Loucy (cell line): Measurements from ENCODE around the gene TRPV2.

Experiments used
- EZH2phosphoT487 ChIP-seq: fragments of 200-600 bp; IDR thresholded peaks from 2 replicates; pipeline ENCODE4 v1.6.1; 2018; ENCODE audit warnings: antibody characterized with exemption, mild to moderate bottlenecking, moderate library complexity, borderline replicate concordance
- TF ChIP-seq, protein P1 (sequence below): fragments of 200-600 bp; sonication (generic); conservative IDR thresholded peaks from 2 replicates; pipeline ENCODE4 v1.5.1; 2014; ENCODE audit warnings: mild to moderate bottlenecking, antibody characterized with exemption, low read length

DNA sequence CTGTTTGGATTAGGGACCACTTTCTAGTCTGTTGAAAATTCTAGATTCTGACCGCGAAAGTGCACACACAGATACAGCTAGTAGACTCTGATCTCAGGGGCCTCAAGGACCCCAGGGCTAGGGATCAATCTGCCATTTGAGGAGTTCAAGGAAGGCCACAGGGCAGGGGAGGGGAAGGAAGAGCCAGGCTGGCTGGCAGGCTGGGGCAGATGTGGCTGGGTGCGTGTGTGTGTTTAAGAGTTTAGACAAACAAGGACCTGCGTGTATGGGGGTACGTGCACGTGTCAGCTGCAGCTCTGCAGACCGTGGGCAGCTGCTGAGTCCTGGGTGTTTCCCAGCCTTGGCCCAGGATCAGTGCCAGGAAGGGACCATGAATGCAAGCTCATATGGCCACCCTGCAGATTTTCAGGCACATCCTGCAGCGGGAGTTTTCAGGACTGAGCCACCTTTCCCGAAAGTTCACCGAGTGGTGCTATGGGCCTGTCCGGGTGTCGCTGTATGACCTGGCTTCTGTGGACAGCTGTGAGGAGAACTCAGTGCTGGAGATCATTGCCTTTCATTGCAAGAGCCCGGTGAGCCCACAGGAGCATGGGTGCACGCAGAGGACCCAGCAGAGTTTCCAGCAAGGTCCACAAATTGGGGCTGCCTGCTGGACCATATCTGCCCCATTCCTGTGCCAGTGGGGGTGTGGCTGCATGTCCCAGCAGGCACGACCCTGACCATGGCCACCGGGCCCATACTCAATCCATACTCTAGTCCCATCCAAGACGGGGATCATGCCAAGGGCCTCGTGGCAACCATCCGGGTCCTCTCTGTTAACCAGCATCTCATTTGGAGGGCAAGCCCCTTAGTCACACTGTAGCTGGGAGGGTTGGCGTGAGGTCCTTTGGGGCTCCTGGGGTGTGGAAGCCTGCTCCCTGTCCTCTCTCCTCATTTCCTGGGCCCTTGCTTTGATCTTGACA, 10.6 kb downstream of the TRPV2 start:
- TF ChIP-seq, protein P1, sequence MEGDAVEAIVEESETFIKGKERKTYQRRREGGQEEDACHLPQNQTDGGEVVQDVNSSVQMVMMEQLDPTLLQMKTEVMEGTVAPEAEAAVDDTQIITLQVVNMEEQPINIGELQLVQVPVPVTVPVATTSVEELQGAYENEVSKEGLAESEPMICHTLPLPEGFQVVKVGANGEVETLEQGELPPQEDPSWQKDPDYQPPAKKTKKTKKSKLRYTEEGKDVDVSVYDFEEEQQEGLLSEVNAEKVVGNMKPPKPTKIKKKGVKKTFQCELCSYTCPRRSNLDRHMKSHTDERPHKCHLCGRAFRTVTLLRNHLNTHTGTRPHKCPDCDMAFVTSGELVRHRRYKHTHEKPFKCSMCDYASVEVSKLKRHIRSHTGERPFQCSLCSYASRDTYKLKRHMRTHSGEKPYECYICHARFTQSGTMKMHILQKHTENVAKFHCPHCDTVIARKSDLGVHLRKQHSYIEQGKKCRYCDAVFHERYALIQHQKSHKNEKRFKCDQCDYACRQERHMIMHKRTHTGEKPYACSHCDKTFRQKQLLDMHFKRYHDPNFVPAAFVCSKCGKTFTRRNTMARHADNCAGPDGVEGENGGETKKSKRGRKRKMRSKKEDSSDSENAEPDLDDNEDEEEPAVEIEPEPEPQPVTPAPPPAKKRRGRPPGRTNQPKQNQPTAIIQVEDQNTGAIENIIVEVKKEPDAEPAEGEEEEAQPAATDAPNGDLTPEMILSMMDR: no peak
- no peak for TF ChIP-seq EZH2phosphoT487
